Esophagus squamous epithelium (tissue), 4 donors: ENCODE measurements around the gene MAP3K20.

ENCODE experiments used
- CTCF ChIP-seq, 6 experiments: fragments of 450-650 bp in 4 of 6; fragments of 200-600 bp in 2 of 6; sonication (generic) in 2 of 6; IDR thresholded peaks; one replicate each; pipeline ENCODE4 v1.5.1; 2016 to 2019; ENCODE audit warnings: antibody characterized with exemption in 6 of 6, mild to moderate bottlenecking in 4 of 6, moderate library complexity in 4 of 6
- POLR2A ChIP-seq, 4 donors: fragments of 450-650 bp; IDR thresholded peaks; one replicate each; pipeline ENCODE4 v1.6.1; 2017; ENCODE audit warnings: antibody characterized with exemption in 4 of 4, mild to moderate bottlenecking in 4 of 4, moderate library complexity in 3 of 4

- TF ChIP-seq CTCF (IDR thresholded peaks at IDR 0.05) (no peak), POLR2A (IDR thresholded peaks at IDR 0.05) (no peak)
These were observed 73.8 kb downstream of the MAP3K20 start for GRCh38 chr2:173149491-173149890.
